Smooth muscle cell (in vitro differentiated cells): ENCODE measurements around the gene IL4R. TPM values are rescaled to one million over a fixed set of nuclear protein-coding genes. Genes with fewer than 3 reads are reported as not detected.

ENCODE experiments used
- DNase-seq: peaks from one replicate; lab custom pipeline; 2025; ENCODE audit not compliant: unreplicated experiment; lab: John Stamatoyannopoulos, UW
- H2AFZ ChIP-seq: fragments of 200-600 bp; sonication (generic); 2 replicates; pipeline ENCODE4 v1.6.0; 2016; ENCODE audit warnings: antibody characterized with exemption, low read depth, mild to moderate bottlenecking
- H3F3A ChIP-seq: fragments of 200-600 bp; sonication (generic); 2 replicates; pipeline ENCODE4 v1.6.0; 2017; ENCODE audit warnings: antibody characterized with exemption, low read depth
- H3K27ac ChIP-seq: fragments of 200-600 bp; sonication (generic); 2 replicates; pipeline ENCODE4 v1.5.1; 2016; ENCODE audit warnings: low read depth, mild to moderate bottlenecking
- H3K27me3 ChIP-seq: fragments of 200-600 bp; sonication (generic); 2 replicates; pipeline ENCODE4 v1.6.1; 2016; ENCODE audit warnings: low read depth, mild to moderate bottlenecking
- H3K36me3 ChIP-seq: fragments of 200-600 bp; sonication (generic); 2 replicates; pipeline ENCODE4 v1.5.1; 2016; ENCODE audit warnings: low read depth
- H3K4me1 ChIP-seq: fragments of 200-600 bp; sonication (generic); 2 replicates; pipeline ENCODE4 v1.5.1; 2016; ENCODE audit warnings: low read depth
- H3K4me2 ChIP-seq: fragments of 200-600 bp; sonication (generic); 2 replicates; pipeline ENCODE4 v1.6.0; 2016; ENCODE audit warnings: mild to moderate bottlenecking
- H3K4me3 ChIP-seq: fragments of 200-600 bp; sonication (generic); 2 replicates; pipeline ENCODE4 v1.5.1; 2016; ENCODE audit warnings: mild to moderate bottlenecking
- H3K79me2 ChIP-seq: fragments of 200-600 bp; sonication (generic); 2 replicates; pipeline ENCODE4 v1.6.0; 2016; ENCODE audit warnings: low read depth, mild to moderate bottlenecking
- H3K9ac ChIP-seq: fragments of 200-600 bp; sonication (generic); 2 replicates; pipeline ENCODE4 v1.6.0; 2016; ENCODE audit warnings: low read depth
- H3K9me3 ChIP-seq: fragments of 200-600 bp; sonication (generic); replicated peaks from 2 replicates; pipeline ENCODE4 v1.5.1; 2016; ENCODE audit warnings: low read depth
- H4K20me1 ChIP-seq: fragments of 200-600 bp; sonication (generic); 2 replicates; pipeline ENCODE4 v1.6.0; 2016; ENCODE audit warnings: low read depth
- CTCF ChIP-seq: fragments of 200-600 bp; sonication (generic); IDR thresholded peaks from 2 replicates; pipeline ENCODE4 v1.5.1; 2017; ENCODE audit warnings: borderline replicate concordance, mild to moderate bottlenecking, antibody characterized with exemption; ENCODE audit not compliant: insufficient read depth, poor library complexity, severe bottlenecking
- WGBS: methylation state at CpG from one replicate; pipeline ENCODE4 v1.1.7; 2016; ENCODE audit warnings: low lambda C conversion rate; 5-methylcytosine and 5-hydroxymethylcytosine counted together
- polyA plus RNA-seq: library from polyadenylated mRNA; unstranded; fragments of >200 nt; fragmentation: Nextera tagmentation; extraction: Ambion mirVana; gene quantifications from 2 replicates; pipeline ENCODE4 v1.2.1, GENCODE V29; 2016
- total RNA-seq: library from RNA; depleted of rRNA; stranded (reverse); fragments of >200 nt; gene quantifications from 2 replicates; pipeline ENCODE4 v1.2.3, GENCODE V29; 2014

Gene IL4R
- total and polyA plus RNA-seq, 2 experiments from 2014 or later, result 13.4 to 24.0 TPM

GRCh38 chr16:27381236-27381635 is 67.5 kb downstream of the IL4R start:
- no peak overlapping the region for H3K9ac ChIP-seq
- no peaks in the 10 kb centered on the region for H3K9me3 ChIP-seq
- H3K4me1 ChIP-seq, result no peaks in the 10 kb centered on the region
- H3K4me2 ChIP-seq, result no peak overlapping the region
- H3K4me3 ChIP-seq, result no peak overlapping the region
- H2AFZ ChIP-seq, result no peak overlapping the region
- H3K27ac ChIP-seq, result no peak overlapping the region
- H4K20me1 ChIP-seq, result no peaks in the 10 kb centered on the region
- no peak for TF ChIP-seq CTCF
- H3K36me3 ChIP-seq, result no peaks in the 10 kb centered on the region
- no peaks in the 10 kb centered on the region for H3K27me3 ChIP-seq
- no peaks in the 10 kb centered on the region for H3F3A ChIP-seq
- no peak for DNase-seq
- no peaks in the 10 kb centered on the region for H3K79me2 ChIP-seq

GRCh38 chr16:27381974-27382855 is 68.4 kb downstream of the IL4R start:
- Histone ChIP-seq H3K27ac (no peak overlapping the region), H3K36me3 (no peaks in the 10 kb centered on the region), H3K27me3 (no peaks in the 10 kb centered on the region), H3F3A (no peaks in the 10 kb centered on the region), H3K9me3 (no peaks in the 10 kb centered on the region), H3K4me2 (no peak overlapping the region), H4K20me1 (no peaks in the 10 kb centered on the region), H3K9ac (no peak overlapping the region), H3K4me1 (no peaks in the 10 kb centered on the region), H3K4me3 (no peak overlapping the region), H2AFZ (no peak overlapping the region), H3K79me2 (no peaks in the 10 kb centered on the region)
- DNase-seq, result no peak
- no peak for TF ChIP-seq CTCF
- 75% methylated on average over 10 of the region's 10 CpGs for WGBS

GRCh38 chr16:27383556-27384243 is 69.9 kb downstream of the IL4R start:
- H3K4me3 ChIP-seq, result no peak overlapping the region
- no peak for TF ChIP-seq CTCF
- H3K36me3 ChIP-seq, result no peaks in the 10 kb centered on the region
- H2AFZ ChIP-seq, result no peak overlapping the region
- no peak overlapping the region for H3K27ac ChIP-seq
- no peak overlapping the region for H3K4me2 ChIP-seq
- H3K9me3 ChIP-seq, result no peaks in the 10 kb centered on the region
- H3K79me2 ChIP-seq, result no peaks in the 10 kb centered on the region
- no peaks in the 10 kb centered on the region for H4K20me1 ChIP-seq
- H3F3A ChIP-seq, result no peaks in the 10 kb centered on the region
- no peak for DNase-seq
- no peak overlapping the region for H3K9ac ChIP-seq
- 91% methylated on average over 15 of the region's 15 CpGs for WGBS
- H3K27me3 ChIP-seq, result no peaks in the 10 kb centered on the region
- H3K4me1 ChIP-seq, result no peaks in the 10 kb centered on the region
